Activated T-helper 17 cell treated with anti-CD3 and anti-CD28 coated beads, Interleukin-2, amount 50 U/mL, for 72 hours (primary cell): Measurements from ENCODE around the gene SALL4. TPM values are rescaled to one million over a fixed set of nuclear protein-coding genes. Genes with fewer than 3 reads are reported as not detected.
"Not testable (repeated sequence)": the region's sequence is repeated elsewhere in the genome, so short reads cannot be mapped to it uniquely, and the experiment has no call there.

Experiments
- ATAC-seq: fragments of 150-1000 bp; cut with Tn5 transposase; replicated peaks from 2 replicates; pipeline ENCODE4 v1.10.0; 2021; ENCODE audit warnings: mild to moderate bottlenecking, moderate library complexity
- H3K27ac Mint-ChIP-seq: one replicate; pipeline ENCODE4 v1.8.0; 2022; ENCODE audit warnings: mixed read lengths
- H3K27me3 Mint-ChIP-seq: one replicate; pipeline ENCODE4 v1.8.0; 2022; ENCODE audit warnings: mixed read lengths
- H3K36me3 Mint-ChIP-seq: one replicate; pipeline ENCODE4 v1.8.0; 2022; ENCODE audit warnings: low read depth, mild to moderate bottlenecking, mixed read lengths
- H3K4me1 Mint-ChIP-seq: one replicate; pipeline ENCODE4 v1.8.0; 2022; ENCODE audit warnings: mixed read lengths
- H3K4me3 Mint-ChIP-seq: one replicate; pipeline ENCODE4 v1.8.0; 2022; ENCODE audit warnings: mild to moderate bottlenecking, mixed read lengths
- H3K9me3 Mint-ChIP-seq: one replicate; pipeline ENCODE4 v1.8.0; 2022; ENCODE audit warnings: mixed read lengths
- total RNA-seq, 2 donors: library from RNA; stranded (reverse); gene quantifications; one replicate each; pipeline ENCODE4 v1.2.3, GENCODE V29; 2022

The SALL4 gene
- total RNA-seq, 2 donors from 2014 or later = 0.04 to 0.50 TPM

GRCh38 chr20:51765381-51765780 is 36.9 kb downstream of the SALL4 start:
- H3K27me3 Mint-ChIP-seq = peaks cover 24% of the 10 kb centered on the region
- H3K27ac Mint-ChIP-seq, ATAC-seq, H3K9me3 Mint-ChIP-seq, H3K36me3 Mint-ChIP-seq, H3K4me1 Mint-ChIP-seq, H3K4me3 Mint-ChIP-seq: not testable (repeated sequence)

GRCh38 chr20:51763965-51764602 is 38.2 kb downstream of the SALL4 start:
- Mint-ChIP-seq H3K36me3 (peaks cover 5% of the 10 kb centered on the region), H3K4me1 (peaks cover 6% of the 10 kb centered on the region), H3K27me3 (peaks cover 21% of the 10 kb centered on the region), H3K4me3 (no peak overlapping the region), H3K27ac (no peak overlapping the region), H3K9me3 (no peaks in the 10 kb centered on the region)
- ATAC-seq = no peak

GRCh38 chr20:51760905-51761546 is 41.3 kb downstream of the SALL4 start:
- H3K27me3 Mint-ChIP-seq = peaks cover 11% of the 10 kb centered on the region
- H3K4me3 Mint-ChIP-seq = no peak overlapping the region
- H3K36me3 Mint-ChIP-seq = no peaks in the 10 kb centered on the region
- ATAC-seq = no peak
- H3K27ac Mint-ChIP-seq = no peak overlapping the region
- no peaks in the 10 kb centered on the region for H3K4me1 Mint-ChIP-seq
- H3K9me3 Mint-ChIP-seq = no peaks in the 10 kb centered on the region

- peaks cover 9% of the 10 kb centered on the region for H3K27me3 Mint-ChIP-seq
- no peaks in the 10 kb centered on the region for H3K9me3 Mint-ChIP-seq
- H3K4me3 Mint-ChIP-seq = no peak overlapping the region
- H3K27ac Mint-ChIP-seq = no peak overlapping the region
- no peaks in the 10 kb centered on the region for H3K36me3 Mint-ChIP-seq
- ATAC-seq = no peak
- no peaks in the 10 kb centered on the region for H3K4me1 Mint-ChIP-seq
Observed at GRCh38 chr20:51759769-51760510, 42.4 kb downstream of the SALL4 start.

- H3K36me3 Mint-ChIP-seq = no peaks in the 10 kb centered on the region
- no peaks in the 10 kb centered on the region for H3K9me3 Mint-ChIP-seq
- no peak for ATAC-seq
- no peak overlapping the region for H3K27ac Mint-ChIP-seq
- H3K27me3 Mint-ChIP-seq = peaks cover 7% of the 10 kb centered on the region
- H3K4me3 Mint-ChIP-seq = no peak overlapping the region
- no peaks in the 10 kb centered on the region for H3K4me1 Mint-ChIP-seq
Observed at GRCh38 chr20:51758978-51759544, 43.3 kb downstream of the SALL4 start.

GRCh38 chr20:51757226-51757625 is 45.1 kb downstream of the SALL4 start:
- no peaks in the 10 kb centered on the region for H3K36me3 Mint-ChIP-seq
- no peak for ATAC-seq
- no peak overlapping the region for H3K27ac Mint-ChIP-seq
- no peaks in the 10 kb centered on the region for H3K4me1 Mint-ChIP-seq
- no peaks in the 10 kb centered on the region for H3K9me3 Mint-ChIP-seq
- peaks cover 7% of the 10 kb centered on the region for H3K27me3 Mint-ChIP-seq
- H3K4me3 Mint-ChIP-seq = no peak overlapping the region

- Mint-ChIP-seq H3K4me1 (no peaks in the 10 kb centered on the region), H3K9me3 (no peaks in the 10 kb centered on the region), H3K36me3 (no peaks in the 10 kb centered on the region), H3K27ac (no peak overlapping the region), H3K4me3 (no peak overlapping the region), H3K27me3 (peaks cover 7% of the 10 kb centered on the region)
- ATAC-seq = no peak
Observed at GRCh38 chr20:51756653-51757052, 45.7 kb downstream of the SALL4 start.

GRCh38 chr20:51753220-51753619 is 49.1 kb downstream of the SALL4 start:
- not testable (repeated sequence) for H3K36me3 Mint-ChIP-seq, ATAC-seq, H3K4me3 Mint-ChIP-seq, H3K27me3 Mint-ChIP-seq, H3K9me3 Mint-ChIP-seq, H3K27ac Mint-ChIP-seq, H3K4me1 Mint-ChIP-seq

GRCh38 chr20:51752343-51752951 is 49.9 kb downstream of the SALL4 start:
- H3K4me3 Mint-ChIP-seq = no peak overlapping the region
- peaks cover 8% of the 10 kb centered on the region for H3K27me3 Mint-ChIP-seq
- no peak for ATAC-seq
- H3K27ac Mint-ChIP-seq = no peak overlapping the region
- peaks cover 3% of the 10 kb centered on the region for H3K9me3 Mint-ChIP-seq
- peaks cover 5% of the 10 kb centered on the region for H3K4me1 Mint-ChIP-seq
- no peaks in the 10 kb centered on the region for H3K36me3 Mint-ChIP-seq

GRCh38 chr20:51750770-51751388 is 51.4 kb downstream of the SALL4 start:
- peaks cover 9% of the 10 kb centered on the region for H3K27me3 Mint-ChIP-seq
- no peaks in the 10 kb centered on the region for H3K36me3 Mint-ChIP-seq
- H3K4me1 Mint-ChIP-seq = peaks cover 5% of the 10 kb centered on the region
- H3K4me3 Mint-ChIP-seq = no peak overlapping the region
- H3K27ac Mint-ChIP-seq = no peak overlapping the region
- peaks cover 3% of the 10 kb centered on the region for H3K9me3 Mint-ChIP-seq
- ATAC-seq = no peak

GRCh38 chr20:51750037-51750769 is 52.1 kb downstream of the SALL4 start:
- Mint-ChIP-seq H3K27ac (peak overlapping the region; percentile 34), H3K27me3 (peaks cover 14% of the 10 kb centered on the region), H3K4me1 (peaks cover 5% of the 10 kb centered on the region), H3K9me3 (peaks cover 3% of the 10 kb centered on the region), H3K4me3 (no peak overlapping the region), H3K36me3 (no peaks in the 10 kb centered on the region)
- peak; percentile 98 for ATAC-seq

GRCh38 chr20:51749674-51750036 is 52.7 kb downstream of the SALL4 start:
- ATAC-seq = peak; percentile 30
- peaks cover 7% of the 10 kb centered on the region for H3K4me1 Mint-ChIP-seq
- no peak overlapping the region for H3K4me3 Mint-ChIP-seq

GRCh38 chr20:51747182-51747911 is 55.0 kb downstream of the SALL4 start:
- peak overlapping the region; percentile 8 for H3K27ac Mint-ChIP-seq
- no peak overlapping the region for H3K4me3 Mint-ChIP-seq
- no peaks in the 10 kb centered on the region for H3K36me3 Mint-ChIP-seq
- peaks cover 3% of the 10 kb centered on the region for H3K9me3 Mint-ChIP-seq
- peaks cover 10% of the 10 kb centered on the region for H3K4me1 Mint-ChIP-seq
- H3K27me3 Mint-ChIP-seq = peaks cover 18% of the 10 kb centered on the region
- ATAC-seq = no peak

More at GRCh38 chr20:51749674-51750036, 52.7 kb downstream of the SALL4 start:
- Mint-ChIP-seq H3K36me3 (no peaks in the 10 kb centered on the region), H3K27me3 (peaks cover 15% of the 10 kb centered on the region), H3K9me3 (peaks cover 3% of the 10 kb centered on the region), H3K27ac (no peak overlapping the region)
